ENCODE results near the gene IER5L.

- TF ChIP-seq POLR2A (IDR thresholded peaks at IDR 0.05) (no peak), CTCF (IDR thresholded peaks at IDR 0.05) (no peak)
These were observed 45.6 kb upstream of the IER5L start for GRCh38 chr9:129223551-129224208.

All from tibial nerve (tissue), 3 donors.